Uterus (tissue), 4 donors: Measurements from ENCODE around the gene DNAJC4. TPM values are rescaled to one million over a fixed set of nuclear protein-coding genes. Genes with fewer than 3 reads are reported as not detected.

Source experiments
- DNase-seq, 2 donors: peaks; one replicate each; pipeline ENCODE4 v3.0.0-alpha.2; 2019 to 2020
- H3K27ac ChIP-seq, 2 donors: fragments of 200-600 bp; sonication (generic); 1 replicate in 1 of 2; 2 replicates in 1 of 2; pipeline ENCODE4 v1.5.1; 2016 to 2018
- H3K27me3 ChIP-seq, 2 donors: fragments of 200-600 bp; sonication (generic); one replicate each; pipeline ENCODE4 v1.5.1; 2018 to 2019; ENCODE audit warnings: control low read depth in 1 of 2
- H3K36me3 ChIP-seq, 2 donors: fragments of 200-600 bp; sonication (generic); one replicate each; pipeline ENCODE4 v1.5.1; 2019; ENCODE audit warnings: control low read depth in 1 of 2
- H3K4me1 ChIP-seq, 2 donors: fragments of 200-600 bp; sonication (generic); one replicate each; pipeline ENCODE4 v1.5.1; 2018 to 2019; ENCODE audit warnings: control low read depth in 1 of 2
- H3K4me3 ChIP-seq, 2 donors: fragments of 200-600 bp; sonication (generic); 1 replicate in 1 of 2; 2 replicates in 1 of 2; pipeline ENCODE4 v1.5.1; 2018 to 2019; ENCODE audit warnings: mild to moderate bottlenecking in 1 of 2
- H3K9me3 ChIP-seq, 2 donors: fragments of 200-600 bp; sonication (generic); one replicate each; pipeline ENCODE4 v1.5.1; 2019; ENCODE audit warnings: control low read depth in 1 of 2
- POLR2A ChIP-seq, 2 donors: fragments of 450-650 bp; IDR thresholded peaks; one replicate each; pipeline ENCODE4 v1.6.1; 2016; ENCODE audit warnings: antibody characterized with exemption in 2 of 2, mild to moderate bottlenecking in 1 of 2, moderate library complexity in 1 of 2
- intact Hi-C: fragments of 100-400 bp; cut with DNase I; formaldehyde crosslinking; loops from one replicate; pipeline ENCODE4 v1.15.1; 2023; ENCODE audit warnings: low total_unique reads
- total RNA-seq, 4 donors: library from RNA; depleted of rRNA in 3 of 4; stranded (reverse); fragments of >200 nt in 3 of 4; gene quantifications; one replicate each; pipeline versions ENCODE4 v1.1.0 to v1.2.4, GENCODE V29; 2014 to 2023
- TF ChIP-seq, protein P1 (sequence below), 4 experiments: fragments of 200-600 bp in 2 of 4; fragments of 450-650 bp in 2 of 4; sonication (generic) in 2 of 4; IDR thresholded peaks; one replicate each; pipeline ENCODE4 v1.5.1; 2016 to 2019; ENCODE audit warnings: antibody characterized with exemption in 4 of 4, mild to moderate bottlenecking in 2 of 4, moderate library complexity in 1 of 4
- donor health status: DM: yes; HTN: yes; CAD: no.

Gene DNAJC4
- total RNA-seq, 4 donors from 2014 or later: 7.9 to 28.6 (median 16.6) TPM; not detected in 1

DNA sequence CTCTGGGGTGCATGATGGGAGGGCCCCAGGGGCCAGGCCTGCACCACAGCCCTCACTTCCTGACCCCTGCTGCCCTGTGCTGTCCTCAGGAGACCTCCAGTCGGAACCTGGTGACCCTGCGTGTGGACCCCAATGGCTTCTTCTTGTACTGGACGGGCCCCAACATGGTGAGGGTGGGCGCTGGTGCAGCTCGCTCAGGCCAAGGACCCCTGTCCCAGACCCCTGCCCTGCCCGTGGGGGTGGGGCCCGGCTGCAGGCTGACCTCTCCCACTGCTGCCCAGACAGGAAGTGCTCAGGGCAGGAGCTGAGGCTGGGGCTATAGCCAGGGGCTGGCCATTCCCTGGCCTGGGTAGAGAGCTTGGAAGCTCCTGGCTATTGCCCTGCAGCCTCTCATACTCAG, 24.0 kb downstream of the DNAJC4 start:
- Histone ChIP-seq H3K27me3 (no peaks in the 10 kb centered on the region), H3K4me3 (no peak overlapping the region), H3K4me1 (peaks cover 0 to 12% of the 10 kb centered on the region in 2 donors), H3K9me3 (no peaks in the 10 kb centered on the region), H3K36me3 (no peaks in the 10 kb centered on the region), H3K27ac (no peak overlapping the region)
- TF ChIP-seq, protein P1, sequence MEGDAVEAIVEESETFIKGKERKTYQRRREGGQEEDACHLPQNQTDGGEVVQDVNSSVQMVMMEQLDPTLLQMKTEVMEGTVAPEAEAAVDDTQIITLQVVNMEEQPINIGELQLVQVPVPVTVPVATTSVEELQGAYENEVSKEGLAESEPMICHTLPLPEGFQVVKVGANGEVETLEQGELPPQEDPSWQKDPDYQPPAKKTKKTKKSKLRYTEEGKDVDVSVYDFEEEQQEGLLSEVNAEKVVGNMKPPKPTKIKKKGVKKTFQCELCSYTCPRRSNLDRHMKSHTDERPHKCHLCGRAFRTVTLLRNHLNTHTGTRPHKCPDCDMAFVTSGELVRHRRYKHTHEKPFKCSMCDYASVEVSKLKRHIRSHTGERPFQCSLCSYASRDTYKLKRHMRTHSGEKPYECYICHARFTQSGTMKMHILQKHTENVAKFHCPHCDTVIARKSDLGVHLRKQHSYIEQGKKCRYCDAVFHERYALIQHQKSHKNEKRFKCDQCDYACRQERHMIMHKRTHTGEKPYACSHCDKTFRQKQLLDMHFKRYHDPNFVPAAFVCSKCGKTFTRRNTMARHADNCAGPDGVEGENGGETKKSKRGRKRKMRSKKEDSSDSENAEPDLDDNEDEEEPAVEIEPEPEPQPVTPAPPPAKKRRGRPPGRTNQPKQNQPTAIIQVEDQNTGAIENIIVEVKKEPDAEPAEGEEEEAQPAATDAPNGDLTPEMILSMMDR (IDR thresholded peaks at IDR 0.05): no peak
- TF ChIP-seq POLR2A (IDR thresholded peaks at IDR 0.05): no peak
- intact Hi-C loops: no loop called here
- DNase-seq: no peak

DNA sequence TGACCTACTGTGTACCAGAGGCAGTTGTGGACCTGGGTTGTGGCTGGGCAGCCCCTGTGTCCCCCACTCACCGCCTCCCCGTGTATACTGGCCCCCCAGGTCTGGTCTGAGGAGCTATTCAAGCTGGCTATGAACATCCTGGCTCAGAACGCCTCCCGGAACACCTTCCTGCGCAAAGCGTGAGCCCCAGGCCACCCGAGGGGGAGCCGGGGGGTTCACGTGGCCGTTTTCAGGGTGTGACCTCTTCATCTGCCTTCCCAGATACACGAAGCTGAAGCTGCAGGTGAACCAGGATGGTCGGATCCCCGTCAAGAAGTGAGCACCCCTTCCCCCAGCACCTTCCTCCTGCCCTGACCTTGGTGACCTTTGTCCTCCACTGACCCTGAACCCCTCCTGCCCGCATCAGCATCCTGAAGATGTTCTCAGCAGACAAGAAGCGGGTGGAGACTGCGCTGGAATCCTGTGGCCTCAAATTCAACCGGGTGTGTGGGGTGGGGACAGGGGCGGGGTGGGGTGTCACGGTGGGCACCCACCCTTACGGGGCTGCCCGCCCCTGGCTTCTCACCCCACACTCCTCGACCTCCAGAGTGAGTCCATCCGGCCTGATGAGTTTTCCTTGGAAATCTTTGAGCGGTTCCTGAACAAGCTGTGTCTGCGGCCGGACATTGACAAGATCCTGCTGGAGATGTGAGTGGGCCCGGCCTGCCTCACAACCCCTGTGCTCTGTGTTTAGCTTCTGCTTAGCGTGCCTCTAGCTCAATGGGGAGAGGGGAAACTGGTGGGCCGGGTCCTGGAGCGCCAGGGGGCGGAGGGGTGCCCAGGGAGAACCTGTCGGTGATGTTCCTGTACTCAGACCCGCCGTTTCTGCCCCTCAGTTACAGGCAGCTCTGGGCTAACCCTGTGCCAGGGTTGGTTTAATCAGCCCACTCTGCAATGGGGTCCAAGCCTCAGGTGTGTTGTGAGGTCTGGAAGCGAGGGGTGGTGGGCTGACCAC, 25.1 kb downstream of the DNAJC4 start:
- Histone ChIP-seq H3K27ac (no peak overlapping the region), H3K4me3 (no peak overlapping the region), H3K27me3 (no peaks in the 10 kb centered on the region), H3K4me1 (peaks cover 0 to 12% of the 10 kb centered on the region in 2 donors), H3K9me3 (no peaks in the 10 kb centered on the region), H3K36me3 (no peaks in the 10 kb centered on the region)
- TF ChIP-seq POLR2A (IDR thresholded peaks at IDR 0.05): no peak
- TF ChIP-seq, protein P1 (IDR thresholded peaks at IDR 0.05): no peak
- DNase-seq: no peak
- intact Hi-C loops: no loop called here

DNA sequence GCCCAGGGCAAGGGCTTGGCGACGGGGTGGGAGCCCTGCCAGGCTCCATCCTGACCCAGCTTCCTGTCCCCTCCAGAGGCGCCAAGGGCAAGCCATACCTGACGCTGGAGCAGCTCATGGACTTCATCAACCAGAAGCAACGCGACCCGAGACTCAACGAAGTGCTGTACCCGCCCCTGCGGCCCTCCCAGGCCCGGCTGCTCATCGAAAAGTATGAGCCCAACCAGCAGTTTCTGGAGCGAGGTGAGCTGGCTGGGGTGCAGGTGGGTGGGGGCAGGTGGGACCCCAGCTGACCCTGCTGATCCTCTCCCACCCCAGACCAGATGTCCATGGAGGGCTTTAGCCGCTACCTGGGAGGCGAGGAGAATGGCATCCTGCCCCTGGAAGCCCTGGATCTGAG, 26.0 kb downstream of the DNAJC4 start:
- Histone ChIP-seq H3K4me3 (no peak overlapping the region), H3K36me3 (no peaks in the 10 kb centered on the region)

DNA sequence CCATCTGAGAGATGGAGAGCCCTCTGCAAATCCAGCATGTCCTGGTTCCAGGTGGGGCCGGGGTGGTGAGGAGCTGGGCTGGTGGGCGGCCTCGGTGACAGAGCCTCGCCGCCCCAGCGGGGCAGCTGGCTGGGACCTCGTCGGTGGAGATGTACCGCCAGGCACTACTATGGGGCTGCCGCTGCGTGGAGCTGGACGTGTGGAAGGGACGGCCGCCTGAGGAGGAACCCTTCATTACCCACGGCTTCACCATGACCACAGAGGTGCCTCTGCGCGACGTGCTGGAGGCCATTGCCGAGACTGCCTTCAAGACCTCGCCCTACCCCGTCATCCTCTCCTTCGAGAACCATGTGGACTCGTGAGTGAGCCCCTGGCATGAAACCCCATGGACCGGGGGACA, 28.0 kb downstream of the DNAJC4 start:
- TF ChIP-seq, protein P1 (IDR thresholded peaks at IDR 0.05): no peak
- TF ChIP-seq POLR2A (IDR thresholded peaks at IDR 0.05): no peak
- Histone ChIP-seq H3K9me3 (no peaks in the 10 kb centered on the region), H3K36me3 (no peaks in the 10 kb centered on the region), H3K27ac (no peak overlapping the region), H3K4me3 (no peak overlapping the region), H3K27me3 (no peaks in the 10 kb centered on the region), H3K4me1 (no peaks in the 10 kb centered on the region)
- intact Hi-C loops: no loop called here
- no peak for DNase-seq

More for the DNA sequence above, 26.0 kb downstream of the DNAJC4 start:
- no peaks in the 10 kb centered on the region for H3K9me3 ChIP-seq
- H3K27ac ChIP-seq: no peak overlapping the region
- intact Hi-C loops: no loop called here
- DNase-seq: no peak
- no peaks in the 10 kb centered on the region for H3K27me3 ChIP-seq
- H3K4me1 ChIP-seq: peaks cover 0 to 7% of the 10 kb centered on the region in 2 donors
- TF ChIP-seq, protein P1 (IDR thresholded peaks at IDR 0.05): no peak
- no peak for TF ChIP-seq POLR2A (IDR thresholded peaks at IDR 0.05)

DNA sequence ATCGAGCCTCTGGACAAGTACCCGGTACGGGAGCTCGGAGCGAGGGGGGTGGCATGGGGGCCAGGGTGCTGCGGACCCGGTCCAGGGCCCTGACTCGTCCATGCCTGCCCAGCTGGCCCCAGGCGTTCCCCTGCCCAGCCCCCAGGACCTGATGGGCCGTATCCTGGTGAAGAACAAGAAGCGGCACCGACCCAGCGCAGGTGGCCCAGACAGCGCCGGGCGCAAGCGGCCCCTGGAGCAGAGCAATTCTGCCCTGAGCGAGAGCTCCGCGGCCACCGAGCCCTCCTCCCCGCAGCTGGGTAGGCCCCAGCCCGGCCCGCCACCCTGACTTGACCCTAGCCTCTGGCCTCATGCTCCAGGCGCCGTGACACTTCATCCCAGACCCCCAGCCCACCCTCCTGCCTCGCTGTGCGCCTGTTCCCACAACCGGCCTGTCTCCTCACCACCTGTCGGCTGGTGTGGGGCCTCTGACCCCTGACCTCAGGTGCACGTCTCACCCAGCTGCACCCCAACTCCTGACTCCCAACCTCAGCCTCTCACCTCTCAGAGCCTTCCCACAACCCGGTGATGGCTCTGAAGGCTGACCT, 28.7 kb downstream of the DNAJC4 start:
- no peaks in the 10 kb centered on the region for H3K9me3 ChIP-seq
- no peaks in the 10 kb centered on the region for H3K36me3 ChIP-seq
- intact Hi-C loops: no loop called here
- H3K4me1 ChIP-seq: no peaks in the 10 kb centered on the region
- H3K27ac ChIP-seq: no peak overlapping the region
- H3K4me3 ChIP-seq: no peak overlapping the region
- no peaks in the 10 kb centered on the region for H3K27me3 ChIP-seq
- TF ChIP-seq, protein P1 (IDR thresholded peaks at IDR 0.05): no peak
- no peak for TF ChIP-seq POLR2A (IDR thresholded peaks at IDR 0.05)
- no peak for DNase-seq
